Fibroblast of lung (primary cell): ENCODE measurements around the gene R3HDM4. TPM values are rescaled to one million over a fixed set of nuclear protein-coding genes. Genes with fewer than 3 reads are reported as not detected.
A peak's percentile ranks its signal among the peaks of the same experiment; 100 is the strongest.

Source experiments
- DNase-seq, 2 donors: peaks; one replicate each; pipeline versions ENCODE4 v3.0.0 to v3.0.0-alpha.2; 2010; ENCODE audit warnings: low read depth in 2 of 2
- H2AFZ ChIP-seq: 2 replicates; pipeline ENCODE4 v1.5.1; 2012; ENCODE audit warnings: low read length, control low read depth, inconsistent platforms
- H3K27ac ChIP-seq: 2 replicates; pipeline ENCODE4 v1.5.1; 2011; ENCODE audit warnings: low read length, control low read depth; ENCODE audit not compliant: insufficient read depth
- H3K27me3 ChIP-seq: 2 replicates; pipeline ENCODE4 v1.5.1; 2011; ENCODE audit warnings: mild to moderate bottlenecking, low read length; ENCODE audit not compliant: control insufficient read depth, insufficient read depth
- H3K36me3 ChIP-seq: 2 replicates; pipeline ENCODE4 v1.5.1; 2011; ENCODE audit warnings: low read length; ENCODE audit not compliant: control insufficient read depth, insufficient read depth
- H3K4me1 ChIP-seq: 2 replicates; pipeline ENCODE4 v1.5.1; 2011; ENCODE audit warnings: low read length; ENCODE audit not compliant: control insufficient read depth, insufficient read depth; ENCODE audit errors: extremely low read depth
- H3K4me2 ChIP-seq: 2 replicates; pipeline ENCODE4 v1.5.1; 2011; ENCODE audit warnings: low read length, control low read depth; ENCODE audit not compliant: insufficient read depth; ENCODE audit errors: extremely low read depth
- H3K4me3 ChIP-seq, 4 experiments: fragments of 200-600 bp in 1 of 4; sonication (generic) in 1 of 4; replicated peaks in 1 of 4; 2 replicates each; pipeline ENCODE4 v1.5.1; 2011 to 2016; ENCODE audit warnings: low read length in 4 of 4, low read depth in 3 of 4, mild to moderate bottlenecking in 3 of 4, control low read depth in 2 of 4, inconsistent platforms in 1 of 4, mixed read lengths in 1 of 4; ENCODE audit not compliant: insufficient read depth in 1 of 4; ENCODE audit errors: control extremely low read depth in 1 of 4
- H3K79me2 ChIP-seq: 2 replicates; pipeline ENCODE4 v1.5.1; 2012; ENCODE audit warnings: mild to moderate bottlenecking, low read length, inconsistent platforms; ENCODE audit not compliant: control insufficient read depth, insufficient read depth
- H3K9ac ChIP-seq: 2 replicates; pipeline ENCODE4 v1.5.1; 2011; ENCODE audit warnings: mild to moderate bottlenecking, low read length, control low read depth; ENCODE audit not compliant: insufficient read depth
- H3K9me3 ChIP-seq: 2 replicates; pipeline ENCODE4 v1.5.1; 2012; ENCODE audit warnings: low read depth, low read length; ENCODE audit not compliant: control insufficient read depth, insufficient read depth
- H4K20me1 ChIP-seq: 2 replicates; pipeline ENCODE4 v1.5.1; 2011; ENCODE audit warnings: low read length; ENCODE audit not compliant: control insufficient read depth, insufficient read depth; ENCODE audit errors: extremely low read depth
- EZH2 ChIP-seq: IDR thresholded peaks from 2 replicates; pipeline ENCODE4 v1.5.1; 2012; ENCODE audit warnings: low read length, control low read depth, mild to moderate bottlenecking; ENCODE audit errors: missing control alignments
- polyA plus RNA-seq, 2 donors: library from polyadenylated mRNA; depleted of rRNA in 1 of 2; stranded (reverse) in 1 of 2; unstranded in 1 of 2; fragments of >200 nt; gene quantifications; 2 replicates each; pipeline ENCODE4 v1.2.1, GENCODE V29; 2011 to 2012; ENCODE audit warnings: missing spikeins in 1 of 2
- total RNA-seq: library from RNA; depleted of rRNA; stranded (reverse); fragments of >200 nt; gene quantifications from 2 replicates; pipeline ENCODE4 v1.2.1, GENCODE V29; 2014
- TF ChIP-seq, protein P1 (sequence below), 2 donors: IDR thresholded peaks in 1 of 2; conservative IDR thresholded peaks in 1 of 2; 1 replicate in 1 of 2; 2 replicates in 1 of 2; pipeline ENCODE4 v1.5.1; 2011 to 2012; ENCODE audit warnings: low read length in 2 of 2, control low read depth in 1 of 2, inconsistent platforms in 1 of 2, low read depth in 1 of 2, mild to moderate bottlenecking in 1 of 2

The R3HDM4 gene
- total and polyA plus RNA-seq, 2 donors (not counting 1 experiment from before 2014, with no cell fraction given), result 13.2 to 25.5 TPM

DNA sequence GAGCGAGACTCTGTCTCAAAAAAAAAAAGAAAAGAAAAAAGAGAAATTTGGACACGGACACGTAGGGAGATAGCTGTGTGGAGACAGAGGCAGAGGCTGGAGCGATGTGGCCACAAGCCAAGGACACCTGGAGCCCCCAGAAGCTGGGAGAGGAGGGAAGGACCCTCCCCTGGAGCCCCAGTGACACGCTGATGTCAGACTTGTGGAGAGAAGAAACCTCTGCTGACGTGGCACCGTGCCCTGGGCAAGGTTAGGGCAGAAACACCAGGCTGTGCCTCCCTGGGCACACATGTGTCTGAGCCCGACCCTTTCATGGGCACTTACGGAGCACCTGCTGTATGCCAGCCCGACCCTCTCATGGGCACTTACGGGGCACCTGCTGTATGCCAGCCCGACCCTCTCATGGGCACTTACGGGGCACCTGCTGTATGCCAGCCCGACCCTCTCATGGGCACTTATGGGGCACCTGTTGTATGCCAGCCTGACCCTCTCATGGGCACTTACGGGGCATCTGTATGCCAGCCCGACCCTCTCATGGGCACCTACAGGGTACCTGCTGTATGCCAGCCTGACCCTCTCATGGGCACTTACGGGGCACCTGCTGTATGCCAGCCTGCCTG, 30.6 kb upstream of the R3HDM4 start:
- Histone ChIP-seq H3K4me3 (no peak overlapping the region), H3K36me3 (peaks cover 10% of the 10 kb centered on the region), H3K9ac (no peak overlapping the region), H3K9me3 (no peaks in the 10 kb centered on the region), H3K27ac (no peak overlapping the region), H2AFZ (no peak overlapping the region), H3K27me3 (no peaks in the 10 kb centered on the region), H3K79me2 (peaks cover 59% of the 10 kb centered on the region), H3K4me2 (no peak overlapping the region), H4K20me1 (no peaks in the 10 kb centered on the region), H3K4me1 (peaks cover 16% of the 10 kb centered on the region)
- TF ChIP-seq, protein P1, sequence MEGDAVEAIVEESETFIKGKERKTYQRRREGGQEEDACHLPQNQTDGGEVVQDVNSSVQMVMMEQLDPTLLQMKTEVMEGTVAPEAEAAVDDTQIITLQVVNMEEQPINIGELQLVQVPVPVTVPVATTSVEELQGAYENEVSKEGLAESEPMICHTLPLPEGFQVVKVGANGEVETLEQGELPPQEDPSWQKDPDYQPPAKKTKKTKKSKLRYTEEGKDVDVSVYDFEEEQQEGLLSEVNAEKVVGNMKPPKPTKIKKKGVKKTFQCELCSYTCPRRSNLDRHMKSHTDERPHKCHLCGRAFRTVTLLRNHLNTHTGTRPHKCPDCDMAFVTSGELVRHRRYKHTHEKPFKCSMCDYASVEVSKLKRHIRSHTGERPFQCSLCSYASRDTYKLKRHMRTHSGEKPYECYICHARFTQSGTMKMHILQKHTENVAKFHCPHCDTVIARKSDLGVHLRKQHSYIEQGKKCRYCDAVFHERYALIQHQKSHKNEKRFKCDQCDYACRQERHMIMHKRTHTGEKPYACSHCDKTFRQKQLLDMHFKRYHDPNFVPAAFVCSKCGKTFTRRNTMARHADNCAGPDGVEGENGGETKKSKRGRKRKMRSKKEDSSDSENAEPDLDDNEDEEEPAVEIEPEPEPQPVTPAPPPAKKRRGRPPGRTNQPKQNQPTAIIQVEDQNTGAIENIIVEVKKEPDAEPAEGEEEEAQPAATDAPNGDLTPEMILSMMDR (conservative IDR thresholded peaks at IDR 0.05 in 1 of 2, IDR thresholded peaks at IDR 0.05 in 1 of 2; ENCODE audit: low read depth in 1 of 2, low read length in 2 of 2), result no peak
- TF ChIP-seq EZH2, result no peak
- no peak for DNase-seq

DNA sequence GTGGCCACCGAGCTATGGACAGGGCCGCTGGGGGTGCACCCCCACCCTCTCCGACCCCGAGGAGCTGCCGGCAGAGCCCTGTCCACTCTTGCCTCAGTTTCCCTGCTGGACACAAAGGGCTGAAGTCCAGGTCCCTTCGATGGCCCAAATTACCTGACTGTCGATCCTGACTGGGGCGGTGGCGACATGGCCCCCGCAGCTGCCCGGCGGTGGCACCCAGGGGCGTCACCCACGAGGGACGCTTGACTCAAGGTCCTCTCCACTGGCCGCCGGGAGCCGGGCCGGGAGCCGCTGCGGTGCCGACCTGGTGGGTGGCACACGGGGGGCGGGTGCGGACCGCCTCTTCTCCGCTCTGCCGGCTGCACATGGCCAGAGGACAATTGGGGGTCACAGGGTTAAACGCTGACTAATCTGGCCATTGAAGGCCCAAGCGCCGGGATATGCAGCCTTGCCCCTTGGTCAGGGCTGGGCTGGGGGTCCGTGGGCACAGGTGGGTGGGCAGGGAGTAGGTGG, 29.2 kb upstream of the R3HDM4 start:
- TF ChIP-seq EZH2, result no peak
- TF ChIP-seq, protein P1 (conservative IDR thresholded peaks at IDR 0.05 in 1 of 2, IDR thresholded peaks at IDR 0.05 in 1 of 2; ENCODE audit: low read depth in 1 of 2, low read length in 2 of 2), result no peak
- H2AFZ ChIP-seq, result no peak overlapping the region
- no peaks in the 10 kb centered on the region for H4K20me1 ChIP-seq
- peaks cover 67% of the 10 kb centered on the region for H3K79me2 ChIP-seq
- H3K9ac ChIP-seq, result no peak overlapping the region
- H3K4me3 ChIP-seq, result no peak overlapping the region
- H3K4me2 ChIP-seq, result no peak overlapping the region
- H3K27me3 ChIP-seq, result no peaks in the 10 kb centered on the region
- no peak for DNase-seq
- no peak overlapping the region for H3K27ac ChIP-seq
- H3K9me3 ChIP-seq, result no peaks in the 10 kb centered on the region
- peaks cover 4% of the 10 kb centered on the region for H3K36me3 ChIP-seq
- peaks cover 16% of the 10 kb centered on the region for H3K4me1 ChIP-seq

DNA sequence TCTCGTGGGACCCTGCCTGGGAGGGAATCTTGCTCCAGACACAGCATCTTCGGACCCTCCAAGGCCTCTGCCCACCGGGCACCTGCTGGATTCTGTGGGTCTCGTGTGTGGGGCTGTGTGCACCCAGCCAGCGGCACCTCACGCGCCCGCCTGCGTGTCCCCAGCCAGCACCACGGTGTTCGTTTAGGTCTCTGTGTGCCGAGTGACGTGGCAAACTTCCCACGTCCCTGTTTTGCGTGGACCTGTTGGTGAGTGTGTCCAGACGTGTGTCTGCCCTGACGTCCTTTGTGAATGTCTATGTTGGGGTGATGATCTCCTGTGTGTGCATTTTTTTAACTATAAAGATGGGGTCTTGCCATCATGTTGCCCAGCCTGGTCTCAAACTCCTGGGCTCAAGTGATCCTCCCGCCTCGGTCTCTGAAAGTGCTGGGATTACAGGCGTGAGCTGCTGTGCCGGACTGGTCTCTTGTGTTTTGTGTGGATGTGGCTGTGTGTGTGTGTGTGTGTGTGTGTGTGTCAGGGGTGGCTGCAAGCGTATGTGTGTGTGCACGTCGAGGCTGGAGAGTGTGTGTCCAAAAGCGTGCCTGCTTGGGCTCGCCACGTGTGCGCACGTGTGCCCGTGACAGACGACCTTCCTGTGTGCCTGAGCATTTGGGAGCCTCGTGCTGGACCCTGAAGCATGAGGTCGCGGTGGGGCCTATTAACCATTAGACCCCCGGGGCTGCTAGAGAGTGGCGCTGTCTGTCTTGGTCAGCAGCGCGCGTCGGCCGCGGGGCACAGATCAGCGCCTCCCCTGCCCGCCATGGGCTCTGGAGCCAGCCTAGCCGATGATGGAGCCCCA, 28.5 kb upstream of the R3HDM4 start:
- peaks cover 16% of the 10 kb centered on the region for H3K4me1 ChIP-seq
- no peak for TF ChIP-seq EZH2
- TF ChIP-seq, protein P1 (conservative IDR thresholded peaks at IDR 0.05 in 1 of 2, IDR thresholded peaks at IDR 0.05 in 1 of 2; ENCODE audit: low read depth in 1 of 2, low read length in 2 of 2), result no peak
- H3K4me3 ChIP-seq, result peak overlapping the region in 2 of 4 experiments; percentile 19 to 38
- no peaks in the 10 kb centered on the region for H3K27me3 ChIP-seq
- DNase-seq, result no peak
- H3K4me2 ChIP-seq, result peak overlapping the region; percentile 76
- no peak overlapping the region for H2AFZ ChIP-seq
- peak overlapping the region; percentile 33 for H3K9ac ChIP-seq
- H3K9me3 ChIP-seq, result no peaks in the 10 kb centered on the region
- no peaks in the 10 kb centered on the region for H4K20me1 ChIP-seq
- peak overlapping the region; percentile 72 for H3K27ac ChIP-seq
- H3K36me3 ChIP-seq, result peaks cover 3% of the 10 kb centered on the region
- peaks cover 68% of the 10 kb centered on the region for H3K79me2 ChIP-seq
